Esophagus squamous epithelium (tissue), 5 donors: ENCODE measurements around the gene TLE6. TPM values are rescaled to one million over a fixed set of nuclear protein-coding genes. Genes with fewer than 3 reads are reported as not detected.

Experiments used
- DNase-seq: peaks from one replicate; lab custom pipeline; 2025; lab: John Stamatoyannopoulos, UW
- H3K27ac ChIP-seq, 4 donors: fragments of 200-600 bp; sonication (generic); one replicate each; pipeline ENCODE4 v1.5.1; 2016 to 2019; ENCODE audit warnings: mild to moderate bottlenecking in 1 of 4
- H3K27me3 ChIP-seq, 4 donors: fragments of 200-600 bp; sonication (generic); 1 replicate in 3 of 4; 2 replicates in 1 of 4; pipeline versions ENCODE4 v1.5.1 to v1.6.0; 2017 to 2021; ENCODE audit warnings: antibody characterized with exemption in 1 of 4
- H3K36me3 ChIP-seq, 3 donors: fragments of 200-600 bp; sonication (generic); one replicate each; pipeline ENCODE4 v1.5.1; 2016 to 2019
- H3K4me1 ChIP-seq, 3 donors: fragments of 200-600 bp; sonication (generic); one replicate each; pipeline ENCODE4 v1.5.1; 2017 to 2019
- H3K4me3 ChIP-seq, 4 donors: fragments of 200-600 bp; sonication (generic); 1 replicate in 3 of 4; 2 replicates in 1 of 4; pipeline ENCODE4 v1.5.1; 2016 to 2019; ENCODE audit warnings: mild to moderate bottlenecking in 2 of 4, moderate library complexity in 1 of 4
- H3K9me3 ChIP-seq, 3 donors: fragments of 200-600 bp; sonication (generic); one replicate each; pipeline ENCODE4 v1.5.1; 2016 to 2019
- CTCF ChIP-seq, 6 experiments: fragments of 450-650 bp in 4 of 6; fragments of 200-600 bp in 2 of 6; sonication (generic) in 2 of 6; IDR thresholded peaks; one replicate each; pipeline ENCODE4 v1.5.1; 2016 to 2019; ENCODE audit warnings: antibody characterized with exemption in 6 of 6, mild to moderate bottlenecking in 4 of 6, moderate library complexity in 4 of 6
- POLR2A ChIP-seq, 4 donors: fragments of 450-650 bp; IDR thresholded peaks; one replicate each; pipeline ENCODE4 v1.6.1; 2017; ENCODE audit warnings: antibody characterized with exemption in 4 of 4, mild to moderate bottlenecking in 4 of 4, moderate library complexity in 3 of 4
- WGBS, 2 donors: methylation state at CpG; one replicate each; pipeline ENCODE4 v1.1.5; 2018; 5-methylcytosine and 5-hydroxymethylcytosine counted together
- intact Hi-C: fragments of 100-400 bp; cut with DNase I; formaldehyde crosslinking; loops from one replicate; pipeline ENCODE4 v1.15.0; 2022
- total RNA-seq, 4 donors: library from RNA; depleted of rRNA; stranded (reverse); fragments of >200 nt; gene quantifications; one replicate each; pipeline ENCODE4 v1.1.0, GENCODE V29; 2016
- donor health status: DM: yes; HTN: yes; CAD: no.

Gene TLE6
- total RNA-seq, 4 donors from 2014 or later, result 0.59 to 3.3 (median 1.9) TPM; not detected in 1

DNA sequence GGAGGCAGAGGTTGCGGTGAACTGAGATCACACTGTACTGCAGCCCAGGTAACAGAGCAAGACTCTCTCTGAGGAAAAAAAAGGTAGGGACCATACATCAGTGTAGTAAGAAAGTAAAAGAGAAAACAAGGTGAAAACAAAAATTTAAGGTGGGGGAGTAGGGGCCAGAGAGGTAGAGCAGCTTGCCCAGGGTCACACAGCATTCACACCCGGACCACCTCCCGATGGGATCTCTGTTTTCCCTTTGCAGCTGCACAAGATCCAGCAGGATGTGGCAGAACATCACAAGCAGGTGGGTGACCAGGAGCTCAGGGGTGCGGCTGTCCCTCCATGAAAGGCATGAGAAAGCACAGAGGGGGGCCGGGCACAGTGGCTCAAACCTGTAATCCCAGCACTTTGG is 4.5 kb downstream of the TLE6 start:
- DNase-seq, result no peak
- no peaks in the 10 kb centered on the region for H3K9me3 ChIP-seq
- H3K36me3 ChIP-seq, result no peaks in the 10 kb centered on the region
- peaks cover 0 to 15% (median 0%) of the 10 kb centered on the region in 4 donors for H3K27me3 ChIP-seq
- no peak overlapping the region for H3K4me3 ChIP-seq
- H3K27ac ChIP-seq, result no peak overlapping the region
- no peak for TF ChIP-seq CTCF (IDR thresholded peaks at IDR 0.05)
- no peak for TF ChIP-seq POLR2A (IDR thresholded peaks at IDR 0.05)
- WGBS, 2 donors, result 69 to 79% methylated on average over 4 to 5 of the region's 5 CpGs
- intact Hi-C loops, result no loop called here
- H3K4me1 ChIP-seq, result peaks cover 26 to 47% (median 26%) of the 10 kb centered on the region in 3 donors

DNA sequence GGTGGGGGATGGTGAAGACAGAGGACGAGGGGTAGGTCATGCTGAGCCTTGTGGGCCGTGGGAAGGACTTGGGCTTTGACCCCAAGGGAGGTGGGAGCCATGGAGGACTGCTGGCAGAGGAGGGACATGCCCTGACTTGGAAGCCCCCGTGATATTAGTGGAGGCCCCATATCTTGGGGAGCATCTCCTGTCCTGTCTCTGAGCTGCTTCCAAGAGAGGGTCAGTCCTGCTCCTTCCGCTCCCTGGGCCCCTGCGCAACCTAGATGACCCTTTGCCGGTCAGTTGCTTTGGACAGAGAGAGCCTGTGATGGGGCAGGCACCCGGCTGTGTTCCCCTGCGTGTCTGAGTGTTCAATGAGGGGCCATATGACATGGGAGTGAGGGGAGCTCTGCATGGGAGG is 5.2 kb downstream of the TLE6 start:
- intact Hi-C loops, result no loop called here
- H3K4me3 ChIP-seq, result peak overlapping the region in 1 of 4 donors; percentile 50
- 19 to 36% methylated on average over 3 to 4 of the region's 8 CpGs for WGBS, 2 donors
- peaks cover 0 to 18% (median 0%) of the 10 kb centered on the region in 4 donors for H3K27me3 ChIP-seq
- peak overlapping the region; percentile 27 to 94 (median 82) for H3K27ac ChIP-seq
- TF ChIP-seq CTCF (IDR thresholded peaks at IDR 0.05), result no peak
- TF ChIP-seq POLR2A (IDR thresholded peaks at IDR 0.05), result no peak
- no peaks in the 10 kb centered on the region for H3K9me3 ChIP-seq
- H3K4me1 ChIP-seq, result peaks cover 22 to 41% (median 24%) of the 10 kb centered on the region in 3 donors
- no peaks in the 10 kb centered on the region for H3K36me3 ChIP-seq
- no peak for DNase-seq

DNA sequence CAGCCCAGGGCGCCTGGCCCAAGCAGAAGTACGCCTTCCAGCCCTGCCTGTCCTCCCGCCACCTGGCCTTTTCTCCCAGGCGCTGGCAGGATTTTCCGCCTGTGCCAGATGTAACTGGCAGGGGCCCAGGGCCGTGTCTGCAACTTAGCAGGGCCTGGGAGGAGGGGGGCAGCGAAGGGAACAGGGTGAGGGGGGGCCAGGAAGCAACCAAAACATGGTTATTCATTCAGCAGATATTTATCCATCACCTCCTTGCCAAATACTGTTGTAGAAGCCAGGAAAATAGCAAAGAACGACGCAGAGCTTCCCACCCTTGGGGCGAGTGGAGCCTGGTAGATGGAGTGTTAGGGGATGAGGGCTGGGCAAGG is 5.6 kb downstream of the TLE6 start:
- peak overlapping the region in 1 of 4 donors; percentile 50 for H3K4me3 ChIP-seq

DNA sequence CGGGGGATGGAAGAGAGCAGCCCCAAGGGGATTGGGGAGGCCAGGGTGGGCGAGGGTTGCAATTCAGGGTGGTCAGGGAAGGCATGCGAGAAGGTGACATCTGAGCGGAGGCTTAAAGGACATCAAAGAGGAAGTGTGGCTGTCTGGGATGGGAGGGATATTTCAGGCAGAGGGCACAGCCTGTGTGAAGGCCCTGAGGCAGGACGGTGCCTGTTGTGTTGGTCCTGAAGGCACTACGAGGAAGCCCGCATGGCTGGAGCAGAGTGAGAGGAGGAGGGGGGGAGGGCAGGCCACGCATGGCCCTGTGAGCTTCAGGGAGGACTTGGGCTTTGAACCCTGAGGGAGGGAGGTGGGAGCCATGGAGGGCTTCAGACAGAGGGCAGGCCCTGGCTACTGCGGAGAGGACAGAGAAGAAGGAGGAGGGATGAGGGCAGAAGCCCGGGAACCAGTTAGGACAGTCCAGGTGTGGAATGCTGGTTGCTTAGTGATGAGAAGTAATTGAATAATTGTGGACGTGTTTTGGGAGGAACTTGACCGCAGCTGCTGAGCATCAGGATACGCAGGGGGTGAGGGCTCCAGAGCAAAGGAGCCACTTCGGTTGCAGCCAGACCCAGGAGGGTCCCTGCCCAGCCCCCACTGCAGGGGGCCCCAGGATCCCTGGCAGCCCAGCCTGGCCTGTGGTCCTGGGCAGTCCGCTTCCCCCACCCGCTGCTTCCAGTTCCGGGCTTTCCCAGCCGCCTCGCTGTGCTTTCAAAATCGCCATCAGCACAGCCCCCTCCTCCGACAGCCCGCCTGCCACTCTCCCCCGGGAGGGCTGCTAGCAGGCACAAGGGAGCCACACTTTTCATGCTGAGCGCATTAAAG is 6.2 kb downstream of the TLE6 start:
- H3K36me3 ChIP-seq, result no peaks in the 10 kb centered on the region
- no peaks in the 10 kb centered on the region for H3K9me3 ChIP-seq
- peaks cover 17 to 33% (median 18%) of the 10 kb centered on the region in 3 donors for H3K4me1 ChIP-seq
- H3K27ac ChIP-seq, result peak overlapping the region; percentile 68 to 94 (median 82)
- H3K27me3 ChIP-seq, result peaks cover 0 to 21% (median 0%) of the 10 kb centered on the region in 4 donors
- no peak for DNase-seq
- TF ChIP-seq CTCF (IDR thresholded peaks at IDR 0.05) (no peak), POLR2A (IDR thresholded peaks at IDR 0.05) (no peak)
- 9 to 12% methylated on average over 12 to 14 of the region's 24 CpGs for WGBS, 2 donors
- peak overlapping the region in 3 of 4 donors; percentile 27 to 50 (median 31) for H3K4me3 ChIP-seq
- intact Hi-C loops, result no loop called here

More for the DNA sequence above, 5.6 kb downstream of the TLE6 start:
- peaks cover 18 to 37% (median 19%) of the 10 kb centered on the region in 3 donors for H3K4me1 ChIP-seq
- WGBS, 2 donors, result 16 to 27% methylated on average over 3 of the region's 10 CpGs
- no peaks in the 10 kb centered on the region for H3K9me3 ChIP-seq
- TF ChIP-seq CTCF (IDR thresholded peaks at IDR 0.05) (no peak), POLR2A (IDR thresholded peaks at IDR 0.05) (no peak)
- no peak for DNase-seq
- H3K36me3 ChIP-seq, result no peaks in the 10 kb centered on the region
- intact Hi-C loops, result no loop called here
- H3K27me3 ChIP-seq, result peaks cover 0 to 21% (median 0%) of the 10 kb centered on the region in 4 donors
- peak overlapping the region; percentile 68 to 94 (median 82) for H3K27ac ChIP-seq

DNA sequence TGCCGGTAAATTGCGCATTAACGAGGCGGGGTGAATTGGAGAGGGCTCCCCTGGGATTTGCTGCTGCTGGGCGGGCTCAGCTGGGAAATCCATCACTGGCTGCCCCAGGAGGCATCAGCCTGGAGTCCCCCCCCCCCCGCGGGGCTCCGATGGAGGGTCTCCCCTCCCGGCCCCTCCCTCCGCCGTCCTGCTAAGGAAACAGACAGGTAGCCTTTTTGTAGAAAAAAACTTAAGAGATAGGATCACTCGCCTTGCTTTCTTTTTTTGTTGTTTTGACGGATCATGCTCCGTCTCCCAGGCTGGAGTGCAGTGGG is 6.8 kb downstream of the TLE6 start:
- TF ChIP-seq POLR2A (IDR thresholded peaks at IDR 0.05) (no peak), CTCF (IDR thresholded peaks at IDR 0.05) (no peak)
- H3K27me3 ChIP-seq, result peaks cover 0 to 21% (median 0%) of the 10 kb centered on the region in 4 donors
- no peaks in the 10 kb centered on the region for H3K9me3 ChIP-seq
- intact Hi-C loops, result no loop called here
- H3K36me3 ChIP-seq, result no peaks in the 10 kb centered on the region
- no peak for DNase-seq
- peak overlapping the region; percentile 68 to 94 (median 82) for H3K27ac ChIP-seq
- 7 to 13% methylated on average over 3 to 6 of the region's 14 CpGs for WGBS, 2 donors
- H3K4me3 ChIP-seq, result peak overlapping the region in 3 of 4 donors; percentile 27 to 50 (median 31)
- peaks cover 17 to 33% (median 18%) of the 10 kb centered on the region in 3 donors for H3K4me1 ChIP-seq
